GM08714 (cell line): ENCODE results near the gene GALNT9.
"Not testable (repeated sequence)": the region's sequence is repeated elsewhere in the genome, so short reads cannot be mapped to it uniquely, and the experiment has no call there.

Experiments used
- H3K4me3 ChIP-seq: fragments of 200-500 bp; sonication (Bioruptor generic); 2 replicates; pipeline ENCODE4 v1.5.1; 2014; ENCODE audit warnings: mild to moderate bottlenecking, low read length, inconsistent platforms
- ZNF274 ChIP-seq: IDR thresholded peaks from 2 replicates; pipeline ENCODE4 v1.6.1; 2012; ENCODE audit warnings: mild to moderate bottlenecking, low read depth, low read length

The GALNT9 gene

GRCh38 chr12:132257206-132257954 lies 72.0 kb downstream of the GALNT9 start:
- no peak overlapping the region for H3K4me3 ChIP-seq
- TF ChIP-seq ZNF274 = no peak

GRCh38 chr12:132256646-132257045 lies 72.7 kb downstream of the GALNT9 start:
- no peak overlapping the region for H3K4me3 ChIP-seq
- TF ChIP-seq ZNF274 = no peak

- H3K4me3 ChIP-seq = no peak overlapping the region
- no peak for TF ChIP-seq ZNF274
Observed at GRCh38 chr12:132255642-132256041, 73.7 kb downstream of the GALNT9 start.

GRCh38 chr12:132253698-132254480 lies 75.5 kb downstream of the GALNT9 start:
- no peak for TF ChIP-seq ZNF274
- no peak overlapping the region for H3K4me3 ChIP-seq

GRCh38 chr12:132252981-132253380 lies 76.4 kb downstream of the GALNT9 start:
- not testable (repeated sequence) for H3K4me3 ChIP-seq

GRCh38 chr12:132251741-132252490 lies 77.5 kb downstream of the GALNT9 start:
- no peak overlapping the region for H3K4me3 ChIP-seq
- TF ChIP-seq ZNF274 = no peak

GRCh38 chr12:132251310-132251709 lies 78.1 kb downstream of the GALNT9 start:
- no peak for TF ChIP-seq ZNF274
- H3K4me3 ChIP-seq = no peak overlapping the region

GRCh38 chr12:132250707-132251106 lies 78.7 kb downstream of the GALNT9 start:
- TF ChIP-seq ZNF274 = no peak
- no peak overlapping the region for H3K4me3 ChIP-seq

- no peak overlapping the region for H3K4me3 ChIP-seq
- no peak for TF ChIP-seq ZNF274
Observed at GRCh38 chr12:132249689-132250478, 79.5 kb downstream of the GALNT9 start.

- H3K4me3 ChIP-seq = no peak overlapping the region
- no peak for TF ChIP-seq ZNF274
Observed at GRCh38 chr12:132248453-132249167, 80.8 kb downstream of the GALNT9 start.

GRCh38 chr12:132247718-132248452 lies 81.5 kb downstream of the GALNT9 start:
- no peak overlapping the region for H3K4me3 ChIP-seq
- TF ChIP-seq ZNF274 = no peak

GRCh38 chr12:132246997-132247717 lies 82.2 kb downstream of the GALNT9 start:
- no peak for TF ChIP-seq ZNF274
- H3K4me3 ChIP-seq = no peak overlapping the region
